Measurements from ENCODE around the gene SPA17. TPM values are rescaled to one million over a fixed set of nuclear protein-coding genes. Genes with fewer than 3 reads are reported as not detected.

Gene SPA17
- polyA plus RNA-seq, 1 donor from 2014 or later: 19.1 TPM

DNA sequence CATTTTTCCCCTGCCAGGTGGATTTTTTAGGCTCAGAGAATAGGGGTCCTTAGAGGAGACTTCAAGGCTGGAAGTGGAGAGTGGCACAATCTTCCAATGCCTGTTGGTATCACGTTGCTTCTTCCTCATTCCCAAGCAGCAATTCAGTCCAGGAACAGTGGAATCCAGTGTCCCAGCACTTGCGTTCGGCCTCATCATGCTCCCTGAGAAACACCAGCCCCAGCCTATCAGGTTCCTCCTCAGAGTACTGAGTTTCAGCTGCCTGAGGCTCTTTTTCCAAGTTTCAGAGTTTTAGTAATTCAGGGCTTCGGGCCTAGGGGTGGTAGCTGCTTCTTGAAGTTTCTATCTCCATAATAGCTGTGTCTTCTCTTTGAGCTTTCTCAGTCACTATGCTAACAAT is 34.1 kb downstream of the SPA17 start:
- H3K27me3 ChIP-seq (ENCODE audit: insufficient read depth, low read depth, low read length): no peaks in the 10 kb centered on the region

GRCh38 chr11:124712392-124712791 is 38.7 kb downstream of the SPA17 start:
- Histone ChIP-seq H3K27me3 (ENCODE audit: insufficient read depth, low read depth, low read length) (peaks cover 2% of the 10 kb centered on the region), H4K20me1 (ENCODE audit: insufficient read depth) (no peaks in the 10 kb centered on the region), H3K9me2 (ENCODE audit: insufficient read depth, low read length) (no peaks in the 10 kb centered on the region), H3K79me2 (replicated peaks; ENCODE audit: insufficient read depth, low read length) (no peaks in the 10 kb centered on the region), H2AFZ (ENCODE audit: low read depth, low read length) (no peak overlapping the region), H3K4me3 (ENCODE audit: low read length) (no peak overlapping the region), H3K4me2 (ENCODE audit: low read length) (no peak overlapping the region), H3K27ac (ENCODE audit: low read length) (no peak overlapping the region), H3F3A (ENCODE audit: insufficient read depth, low read length, poor library complexity, severe bottlenecking) (no peaks in the 10 kb centered on the region), H3K9ac (ENCODE audit: low read length) (no peak overlapping the region), H3K9me3 (ENCODE audit: low read length) (no peaks in the 10 kb centered on the region), H3K36me3 (ENCODE audit: insufficient read depth, low read length) (no peaks in the 10 kb centered on the region)
- TF ChIP-seq TAF1 (IDR thresholded peaks at IDR 0.05; ENCODE audit: low read depth): no peak
- TF ChIP-seq EZH2 (IDR thresholded peaks at IDR 0.05; ENCODE audit: borderline replicate concordance, insufficient read depth, low read length, poor library complexity, severe bottlenecking): no peak
- TF ChIP-seq, protein P1, sequence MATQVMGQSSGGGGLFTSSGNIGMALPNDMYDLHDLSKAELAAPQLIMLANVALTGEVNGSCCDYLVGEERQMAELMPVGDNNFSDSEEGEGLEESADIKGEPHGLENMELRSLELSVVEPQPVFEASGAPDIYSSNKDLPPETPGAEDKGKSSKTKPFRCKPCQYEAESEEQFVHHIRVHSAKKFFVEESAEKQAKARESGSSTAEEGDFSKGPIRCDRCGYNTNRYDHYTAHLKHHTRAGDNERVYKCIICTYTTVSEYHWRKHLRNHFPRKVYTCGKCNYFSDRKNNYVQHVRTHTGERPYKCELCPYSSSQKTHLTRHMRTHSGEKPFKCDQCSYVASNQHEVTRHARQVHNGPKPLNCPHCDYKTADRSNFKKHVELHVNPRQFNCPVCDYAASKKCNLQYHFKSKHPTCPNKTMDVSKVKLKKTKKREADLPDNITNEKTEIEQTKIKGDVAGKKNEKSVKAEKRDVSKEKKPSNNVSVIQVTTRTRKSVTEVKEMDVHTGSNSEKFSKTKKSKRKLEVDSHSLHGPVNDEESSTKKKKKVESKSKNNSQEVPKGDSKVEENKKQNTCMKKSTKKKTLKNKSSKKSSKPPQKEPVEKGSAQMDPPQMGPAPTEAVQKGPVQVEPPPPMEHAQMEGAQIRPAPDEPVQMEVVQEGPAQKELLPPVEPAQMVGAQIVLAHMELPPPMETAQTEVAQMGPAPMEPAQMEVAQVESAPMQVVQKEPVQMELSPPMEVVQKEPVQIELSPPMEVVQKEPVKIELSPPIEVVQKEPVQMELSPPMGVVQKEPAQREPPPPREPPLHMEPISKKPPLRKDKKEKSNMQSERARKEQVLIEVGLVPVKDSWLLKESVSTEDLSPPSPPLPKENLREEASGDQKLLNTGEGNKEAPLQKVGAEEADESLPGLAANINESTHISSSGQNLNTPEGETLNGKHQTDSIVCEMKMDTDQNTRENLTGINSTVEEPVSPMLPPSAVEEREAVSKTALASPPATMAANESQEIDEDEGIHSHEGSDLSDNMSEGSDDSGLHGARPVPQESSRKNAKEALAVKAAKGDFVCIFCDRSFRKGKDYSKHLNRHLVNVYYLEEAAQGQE (IDR thresholded peaks at IDR 0.05; ENCODE audit: borderline replicate concordance): no peak
- no peak for TF ChIP-seq MXI1 (conservative IDR thresholded peaks at IDR 0.05; ENCODE audit: poor library complexity, severe bottlenecking)
- TF ChIP-seq RAD21 (conservative IDR thresholded peaks at IDR 0.05): no peak
- no peak for TF ChIP-seq SMC3 (conservative IDR thresholded peaks at IDR 0.05; ENCODE audit: poor library complexity)

More for the DNA sequence above, 34.1 kb downstream of the SPA17 start:
- Histone ChIP-seq H3K9me2 (ENCODE audit: insufficient read depth, low read length) (no peaks in the 10 kb centered on the region), H3K36me3 (ENCODE audit: insufficient read depth, low read length) (no peaks in the 10 kb centered on the region), H2AFZ (ENCODE audit: low read depth, low read length) (no peak overlapping the region), H3K79me2 (replicated peaks; ENCODE audit: insufficient read depth, low read length) (no peaks in the 10 kb centered on the region), H3K27ac (ENCODE audit: low read length) (no peak overlapping the region), H3F3A (ENCODE audit: insufficient read depth, low read length, poor library complexity, severe bottlenecking) (no peaks in the 10 kb centered on the region), H4K20me1 (ENCODE audit: insufficient read depth) (no peaks in the 10 kb centered on the region), H3K9ac (ENCODE audit: low read length) (no peak overlapping the region), H3K4me2 (ENCODE audit: low read length) (no peak overlapping the region), H3K9me3 (ENCODE audit: low read length) (no peaks in the 10 kb centered on the region), H3K4me3 (ENCODE audit: low read length) (no peak overlapping the region)
- TF ChIP-seq SMC3 (conservative IDR thresholded peaks at IDR 0.05; ENCODE audit: poor library complexity) (no peak), EP300 (conservative IDR thresholded peaks at IDR 0.05; ENCODE audit: poor library complexity, severe bottlenecking) (no peak), CTCF (IDR thresholded peaks at IDR 0.05; ENCODE audit: poor library complexity, severe bottlenecking) (no peak), TAF1 (IDR thresholded peaks at IDR 0.05; ENCODE audit: low read depth) (no peak), POLR2AphosphoS5 (IDR thresholded peaks at IDR 0.05) (no peak), MXI1 (conservative IDR thresholded peaks at IDR 0.05; ENCODE audit: poor library complexity, severe bottlenecking) (no peak), EZH2 (IDR thresholded peaks at IDR 0.05; ENCODE audit: borderline replicate concordance, insufficient read depth, low read length, poor library complexity, severe bottlenecking) (no peak)
- TF ChIP-seq, protein P1 (IDR thresholded peaks at IDR 0.05; ENCODE audit: borderline replicate concordance): no peak
